HG03439 (cell line): Measurements from ENCODE around the gene KDM4C.
A peak's percentile ranks its signal among the peaks of the same experiment; 100 is the strongest.

Experiments
- ATAC-seq: cut with Tn5 transposase; IDR thresholded peaks from one replicate; pipeline ENCODE4 v1.9.1; 2021; ENCODE audit warnings: mild to moderate bottlenecking, moderate library complexity; ENCODE audit not compliant: unreplicated experiment

KDM4C gene

DNA sequence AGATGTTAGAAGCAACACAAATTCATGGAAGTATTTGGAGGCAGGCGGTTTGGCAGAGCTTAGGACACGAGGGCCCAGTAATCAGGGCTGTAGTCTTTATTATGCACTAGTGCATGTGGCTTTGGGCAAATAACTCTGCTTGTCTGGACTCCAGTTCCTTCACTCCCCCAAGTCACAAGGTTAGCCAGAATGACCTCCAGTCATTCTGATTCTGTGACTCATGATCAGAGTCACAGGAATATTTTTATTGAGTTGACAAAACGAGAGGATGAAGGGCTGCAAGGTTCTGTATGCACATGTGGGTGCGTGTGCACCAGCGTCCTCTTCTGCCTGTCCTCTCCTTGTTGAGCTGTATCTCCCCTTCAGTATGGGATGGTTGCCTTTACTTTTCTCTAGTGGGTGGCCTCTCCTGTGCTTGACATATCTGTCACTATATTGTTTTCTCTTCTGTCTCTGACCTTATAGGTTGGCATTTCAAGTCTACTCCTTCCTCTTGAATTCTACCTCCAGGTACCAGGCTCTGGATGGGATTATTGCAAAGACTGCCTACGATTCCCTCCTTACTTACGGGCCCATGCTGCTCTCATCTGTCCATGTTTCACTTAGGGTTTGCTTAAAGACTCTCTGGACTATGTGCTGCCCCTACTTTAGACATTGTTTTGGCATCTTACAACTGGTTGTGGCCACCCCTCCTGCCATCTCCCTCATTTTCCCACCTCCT, 94.6 kb downstream of the KDM4C start:
- ATAC-seq: no peak

DNA sequence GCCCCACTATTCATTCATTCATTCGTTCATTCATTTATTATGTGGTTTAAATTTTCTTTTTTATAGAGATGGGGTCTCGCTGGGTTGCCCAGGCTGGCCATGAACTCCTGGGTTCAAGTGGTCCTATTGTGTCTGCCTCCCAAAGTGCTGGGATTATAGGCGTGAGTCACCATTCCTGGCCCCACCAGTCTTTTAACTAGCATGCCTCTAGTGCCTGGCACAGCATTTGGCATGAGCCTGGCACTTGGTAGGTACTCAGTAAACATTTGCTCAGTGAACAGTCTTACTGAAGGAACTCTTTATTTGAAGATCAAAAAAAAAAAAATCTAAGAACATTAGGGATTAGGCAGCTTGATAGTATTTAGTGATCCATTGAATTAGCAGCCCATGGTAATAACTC, 98.1 kb downstream of the KDM4C start:
- no peak for ATAC-seq

DNA sequence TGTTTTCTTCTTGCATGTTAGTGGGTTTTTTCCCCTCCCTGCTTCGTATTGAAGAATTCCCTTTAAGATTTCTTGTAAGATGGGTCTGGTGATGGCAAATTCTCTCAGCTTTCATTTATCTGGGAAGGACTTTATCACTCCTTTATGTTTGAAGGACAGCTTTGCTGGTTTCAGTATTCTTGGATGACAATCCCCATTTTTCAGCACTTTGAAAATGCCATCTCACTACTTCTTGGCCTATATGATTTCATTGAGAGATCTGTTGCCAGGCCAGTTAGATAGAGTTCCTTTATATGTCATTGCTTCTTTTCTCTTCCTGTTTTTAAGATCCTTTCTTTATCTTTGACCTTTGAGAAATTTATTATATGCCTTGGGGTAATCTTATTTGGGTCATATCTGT, 106.3 kb downstream of the KDM4C start:
- ATAC-seq: no peak

DNA sequence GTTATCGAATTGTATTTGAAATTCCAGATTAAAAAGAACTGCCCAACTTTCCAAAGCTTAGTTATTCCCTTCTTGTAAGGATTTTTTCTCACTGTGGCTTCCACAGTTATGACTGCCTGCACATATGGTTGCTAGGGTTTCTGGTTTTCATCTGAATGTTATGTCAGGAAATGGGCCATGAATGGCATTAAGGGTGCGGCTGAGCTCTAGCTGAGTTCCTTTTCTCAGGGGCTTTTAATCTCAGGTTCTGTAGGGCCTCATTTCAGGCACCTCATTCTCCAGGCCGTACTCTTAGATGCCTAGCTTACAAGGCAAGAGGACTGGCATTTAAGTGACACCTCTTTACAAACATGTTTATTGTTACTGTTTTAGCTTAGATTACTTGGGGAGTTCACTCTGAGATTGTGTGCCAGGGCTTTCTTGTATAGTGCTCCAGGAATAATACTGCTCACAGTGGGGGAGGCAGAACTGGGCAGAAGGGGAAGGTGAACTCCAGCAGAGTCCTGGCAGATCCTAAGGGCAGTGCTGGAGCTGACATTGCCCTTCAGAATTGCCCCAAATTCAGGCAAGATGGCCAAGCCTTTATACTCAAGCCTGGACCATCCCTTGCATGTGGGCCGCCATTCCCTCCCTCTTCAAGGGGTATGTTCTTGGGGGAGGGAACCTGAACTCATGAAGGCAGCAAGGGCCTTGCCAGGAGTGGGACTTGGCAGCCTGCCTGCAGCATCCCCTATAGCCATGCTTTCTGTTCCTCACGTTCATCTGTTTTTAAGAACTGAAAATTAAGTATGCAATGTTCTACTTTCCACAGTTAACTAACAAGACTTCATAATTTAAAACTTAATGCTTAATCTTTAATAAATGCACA, 111.5 kb downstream of the KDM4C start:
- no peak for ATAC-seq

DNA sequence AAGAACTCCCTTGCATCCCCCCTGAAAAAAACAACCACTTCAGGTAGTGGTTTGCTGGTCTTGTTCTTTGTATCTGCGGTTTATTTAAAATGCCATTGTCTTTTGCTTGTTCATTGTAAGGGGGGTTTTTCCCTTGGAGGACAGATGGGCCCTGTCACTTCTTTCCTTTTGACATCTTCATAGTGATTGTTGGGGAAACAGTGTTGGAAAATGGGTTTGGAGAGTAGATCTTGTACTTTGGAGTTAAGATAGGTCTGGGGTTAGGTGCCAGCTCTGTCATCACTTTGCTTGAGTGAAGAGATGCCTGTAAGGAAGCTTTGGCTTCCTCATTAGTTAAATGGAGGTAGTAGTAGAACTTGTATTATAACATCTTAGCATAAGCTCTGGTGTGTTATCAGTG, 112.4 kb downstream of the KDM4C start:
- no peak for ATAC-seq

DNA sequence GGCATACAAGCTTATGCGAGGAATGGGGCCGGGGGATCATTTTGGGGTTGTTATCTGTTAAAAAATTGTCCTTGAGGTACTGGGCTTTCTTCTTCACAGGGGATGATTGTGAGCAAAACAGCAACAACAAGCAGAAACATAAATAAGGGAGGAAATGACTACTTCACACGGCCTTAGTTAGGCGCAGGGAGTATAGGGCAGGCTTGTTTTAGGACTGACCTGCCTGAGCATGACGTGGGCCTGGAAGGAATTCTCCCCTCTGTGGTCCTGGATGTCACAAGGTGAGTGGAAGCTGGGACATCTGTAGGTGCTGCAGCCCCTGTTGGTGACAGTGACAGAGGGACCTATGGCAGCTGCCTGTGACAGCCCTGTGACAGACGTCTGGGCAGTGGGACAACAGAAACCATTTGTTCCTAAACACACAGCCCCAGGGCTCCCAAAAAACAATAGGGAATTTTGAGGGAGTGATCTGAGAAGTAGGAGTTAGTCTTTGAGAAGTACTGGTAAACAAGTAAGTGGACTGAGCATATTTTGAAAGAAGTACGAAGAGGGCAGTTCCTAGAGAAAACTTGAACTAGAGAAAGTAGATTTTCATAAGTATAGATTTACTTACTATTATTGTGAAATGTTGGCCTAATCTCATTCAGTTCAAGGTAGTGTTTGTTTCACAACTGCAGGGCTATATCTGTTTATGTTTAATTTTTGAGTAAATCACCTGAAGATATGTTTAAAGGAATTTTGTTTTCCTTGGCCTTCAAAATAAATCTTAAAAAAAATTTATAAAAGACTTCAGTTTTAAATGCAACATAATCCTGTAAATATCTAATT, 113.1 kb downstream of the KDM4C start:
- no peak for ATAC-seq

DNA sequence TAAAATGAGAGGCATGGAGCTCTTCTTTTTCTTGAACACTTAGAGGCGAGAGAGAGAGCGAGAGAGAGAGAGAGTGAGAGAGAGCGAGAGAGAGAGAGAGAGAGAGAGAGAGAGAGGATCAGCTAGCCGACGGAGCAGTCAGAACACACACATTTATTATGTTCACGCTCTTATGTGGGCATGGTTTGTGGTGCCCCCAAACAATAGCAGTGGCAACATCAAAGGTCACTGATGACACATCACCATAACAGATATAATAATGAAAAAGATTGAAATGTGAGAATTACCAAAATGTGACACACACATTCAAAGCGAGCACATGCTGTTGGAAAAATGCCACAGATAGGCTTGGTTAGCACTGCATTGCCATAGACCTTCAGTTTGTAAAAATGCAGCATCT, 116.1 kb downstream of the KDM4C start:
- no peak for ATAC-seq

DNA sequence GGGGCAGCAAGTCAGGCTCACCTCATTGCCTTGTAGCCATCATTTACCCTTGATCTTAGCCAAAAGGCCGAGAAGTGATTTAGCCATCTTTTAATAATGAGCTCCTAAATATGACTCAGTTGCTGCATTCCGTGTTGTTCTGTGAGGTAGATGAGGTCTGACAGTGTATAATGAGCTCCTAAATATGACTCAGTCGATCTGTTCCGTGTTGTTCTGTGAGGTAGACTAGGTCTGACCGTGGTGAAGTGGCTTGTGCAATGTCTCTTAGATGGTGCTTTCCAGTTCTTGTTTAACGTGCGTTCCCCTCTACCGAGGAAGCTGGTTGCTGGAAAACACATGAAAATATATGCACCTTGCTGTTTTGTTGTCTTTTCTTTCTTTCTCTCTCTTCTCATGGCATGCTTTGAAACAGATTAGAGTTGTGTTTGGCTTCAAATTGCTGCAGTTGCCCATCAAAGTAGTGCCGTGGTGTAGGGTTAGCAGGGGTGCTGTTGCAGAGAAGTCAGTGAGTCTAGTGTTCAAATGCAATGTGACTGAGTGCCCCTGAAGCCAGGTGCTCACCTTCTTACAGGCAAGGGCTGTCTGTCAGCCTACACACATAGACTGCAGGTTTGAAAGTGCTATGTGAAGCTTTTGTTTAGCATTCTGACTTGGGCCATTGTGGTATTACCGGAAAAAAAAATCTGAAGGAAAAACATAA, 118.6 kb downstream of the KDM4C start:
- no peak for ATAC-seq

DNA sequence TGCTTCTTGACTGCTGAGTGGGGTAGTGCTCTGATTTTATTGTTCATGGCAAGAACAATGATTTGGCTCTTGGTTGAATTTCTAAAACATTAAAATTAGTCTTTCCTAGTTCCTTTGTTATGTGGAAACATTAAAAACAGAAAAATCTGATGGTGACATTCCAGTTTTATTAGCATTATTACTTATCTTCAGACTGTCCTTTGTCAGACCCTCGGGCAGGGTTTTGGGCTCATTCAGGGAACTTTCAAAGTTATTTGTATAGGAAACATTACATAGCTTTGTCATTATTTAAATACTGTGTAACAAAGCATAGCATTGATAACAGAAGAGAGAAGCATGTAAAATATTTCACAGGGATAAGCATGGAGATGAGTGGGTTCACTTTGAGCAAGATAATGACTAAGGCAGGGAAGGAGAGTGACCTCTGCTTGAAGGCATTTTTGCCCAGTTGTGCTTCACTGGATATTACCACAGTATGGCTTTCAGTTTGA, 119.9 kb downstream of the KDM4C start:
- ATAC-seq: no peak

DNA sequence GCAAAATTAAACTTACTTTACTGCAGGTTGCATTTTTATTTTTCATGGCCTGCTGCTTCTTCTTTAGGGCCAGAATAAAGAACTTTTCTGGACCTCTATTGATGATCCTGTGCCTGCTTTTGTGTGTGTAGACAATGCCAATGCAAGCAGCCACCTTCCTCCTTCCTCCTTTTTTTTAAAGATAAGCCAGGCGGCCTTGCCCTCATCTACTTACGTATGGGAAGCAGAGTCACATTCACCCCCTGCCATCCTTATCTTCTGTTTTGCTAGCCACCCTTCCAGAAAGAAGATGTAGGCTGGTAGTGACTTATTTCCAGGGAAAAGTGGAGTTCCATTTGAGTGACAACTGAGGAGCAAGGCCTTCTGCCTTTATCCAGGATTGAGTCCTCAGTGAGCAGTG, 122.9 kb downstream of the KDM4C start:
- no peak for ATAC-seq

DNA sequence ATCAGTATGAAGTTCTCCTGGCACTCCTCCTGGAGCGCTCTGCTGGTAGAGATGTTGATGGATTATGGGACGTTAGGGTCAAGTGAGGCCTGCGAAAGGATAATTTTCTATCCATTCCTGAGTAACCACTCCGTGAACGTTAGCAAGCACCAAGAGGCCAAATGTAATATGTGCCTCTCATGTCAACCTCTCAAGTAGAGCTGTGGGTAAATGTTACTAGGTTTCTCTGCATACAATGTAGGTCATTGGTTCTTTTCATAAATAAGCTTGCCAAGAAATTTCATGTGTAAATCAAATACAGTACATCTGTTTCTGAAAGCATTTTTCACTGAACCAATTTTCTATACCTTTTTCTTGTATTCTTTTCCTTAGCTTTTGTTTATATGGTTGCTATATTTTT, 126.3 kb downstream of the KDM4C start:
- ATAC-seq: no peak

DNA sequence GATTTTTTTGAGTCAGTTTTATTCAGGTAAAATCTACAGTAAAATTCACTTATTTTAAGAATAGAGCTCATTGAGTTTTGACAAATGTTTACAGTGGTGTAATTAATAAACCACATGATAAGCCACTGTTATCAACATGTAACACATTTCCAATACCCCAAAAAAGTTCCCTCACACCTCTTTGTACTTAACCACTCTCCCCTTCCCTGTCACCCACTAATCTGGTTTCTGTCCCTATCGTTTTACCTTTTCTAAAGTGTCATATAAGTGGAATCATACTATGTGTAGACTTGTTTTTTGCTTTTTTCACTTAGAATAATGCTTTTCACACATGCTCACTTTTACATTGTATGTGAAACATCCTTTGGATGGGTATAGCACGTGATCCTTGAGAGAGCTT, 127.2 kb downstream of the KDM4C start:
- ATAC-seq: no peak

DNA sequence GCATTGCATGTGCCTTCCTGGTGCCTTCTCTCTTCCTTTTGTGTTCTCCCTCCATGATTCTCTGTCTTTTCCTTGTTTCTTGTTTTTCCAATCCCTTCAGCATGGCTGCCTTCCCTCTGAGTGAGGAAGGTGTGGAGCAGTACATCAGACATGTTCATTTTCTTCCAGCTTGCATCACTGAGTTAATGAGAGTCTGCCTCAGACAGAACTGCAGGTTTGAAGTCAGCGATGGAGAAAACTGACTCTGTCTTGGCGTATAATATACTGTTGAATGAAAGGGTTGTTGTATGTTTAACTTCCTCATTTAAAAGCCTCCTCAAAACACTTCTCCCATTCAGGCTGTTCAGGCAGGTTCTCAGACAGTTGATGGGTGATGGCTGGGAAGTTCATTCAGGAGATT, 129.3 kb downstream of the KDM4C start:
- no peak for ATAC-seq

DNA sequence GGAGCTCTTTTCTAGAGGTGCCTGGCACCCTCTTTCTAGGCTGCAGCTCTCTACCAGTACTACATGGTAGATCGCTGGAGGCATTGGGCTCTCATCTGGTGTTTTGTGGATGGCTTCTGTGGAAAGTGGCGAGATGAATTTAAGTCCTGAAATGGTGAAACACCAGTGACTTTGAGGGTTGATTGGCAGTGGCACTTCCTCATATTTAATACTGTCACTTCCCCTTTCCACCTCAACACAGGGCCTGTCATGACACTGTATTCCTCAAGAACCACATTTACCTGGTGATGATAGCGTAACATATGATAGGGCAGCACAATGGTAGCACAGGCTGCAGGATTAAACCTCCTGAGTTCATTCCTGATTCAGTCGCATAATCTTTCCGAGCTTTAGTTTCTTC, 132.1 kb downstream of the KDM4C start:
- no peak for ATAC-seq

DNA sequence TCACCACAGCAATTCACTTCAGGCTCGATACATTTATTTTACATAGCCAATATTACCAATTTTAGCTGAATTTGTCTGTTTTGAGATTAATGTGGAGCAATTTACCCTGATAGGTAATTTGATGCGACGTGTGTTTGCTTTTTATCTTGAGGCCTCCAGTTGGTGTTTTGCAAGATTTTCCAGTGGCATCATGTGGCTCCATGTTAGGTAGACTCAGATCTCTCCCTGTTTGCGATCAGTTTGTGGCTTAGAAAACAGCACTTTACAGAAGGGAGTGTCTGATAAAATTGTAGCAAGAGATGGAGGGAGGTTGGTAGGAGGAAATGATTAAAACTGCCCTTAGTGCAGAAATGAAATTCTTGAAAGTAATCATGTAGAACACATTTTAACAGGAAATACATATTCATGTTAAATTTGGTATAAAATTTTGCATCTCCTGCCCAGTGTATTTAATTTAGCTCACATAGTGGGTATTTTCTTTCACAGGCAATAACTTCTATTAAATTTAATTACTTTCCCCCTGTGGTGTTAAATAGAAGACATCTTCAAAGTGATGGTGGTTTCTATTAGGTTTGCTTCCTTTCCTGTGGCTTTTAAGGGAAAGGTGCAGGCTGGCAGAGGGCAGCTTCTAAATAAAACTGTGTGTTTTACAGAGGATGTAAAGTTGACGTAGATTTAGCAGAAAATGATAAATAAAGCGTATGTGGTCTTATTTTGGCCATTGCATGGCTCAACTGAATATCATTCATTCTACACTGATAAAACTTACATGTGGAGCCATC, 135.8 kb downstream of the KDM4C start:
- ATAC-seq: peak; percentile 27

DNA sequence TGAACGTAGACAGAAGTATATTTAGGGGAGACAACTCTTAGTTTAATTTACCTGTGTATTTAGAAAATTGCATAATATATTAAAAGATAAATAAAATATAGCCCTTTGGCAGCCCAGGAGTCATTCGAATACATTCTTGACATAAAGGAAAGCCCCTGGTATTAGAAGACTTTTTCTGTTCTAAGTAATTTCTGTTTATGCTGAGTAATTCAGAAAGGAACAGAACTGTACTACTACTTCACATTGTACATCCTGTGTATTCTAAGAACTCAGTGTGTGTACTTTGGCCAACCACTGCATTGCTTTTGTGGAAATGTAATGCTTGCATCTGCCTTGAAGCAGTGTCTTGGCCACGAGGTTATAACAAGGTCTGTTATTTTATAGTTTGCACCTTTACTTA, 136.4 kb downstream of the KDM4C start:
- ATAC-seq: peak; percentile 96

DNA sequence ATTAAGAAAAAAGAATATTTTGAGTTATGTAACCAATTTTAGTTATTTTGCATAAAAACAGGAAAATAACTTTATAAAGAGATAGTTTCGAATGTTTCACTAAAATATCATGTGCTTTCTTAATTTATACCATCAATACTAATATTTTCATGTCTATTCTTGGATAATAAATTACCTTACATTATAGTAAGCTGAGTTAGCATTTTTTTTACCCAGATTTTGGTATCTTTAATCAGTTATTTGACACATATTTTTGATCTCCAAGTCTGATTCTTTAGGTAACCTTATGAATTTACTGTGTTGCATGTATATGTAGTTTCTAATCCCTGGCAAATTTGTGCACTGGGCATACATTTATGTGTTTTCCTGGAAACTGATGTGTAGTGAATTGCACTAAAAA, 138.0 kb downstream of the KDM4C start:
- ATAC-seq: no peak

DNA sequence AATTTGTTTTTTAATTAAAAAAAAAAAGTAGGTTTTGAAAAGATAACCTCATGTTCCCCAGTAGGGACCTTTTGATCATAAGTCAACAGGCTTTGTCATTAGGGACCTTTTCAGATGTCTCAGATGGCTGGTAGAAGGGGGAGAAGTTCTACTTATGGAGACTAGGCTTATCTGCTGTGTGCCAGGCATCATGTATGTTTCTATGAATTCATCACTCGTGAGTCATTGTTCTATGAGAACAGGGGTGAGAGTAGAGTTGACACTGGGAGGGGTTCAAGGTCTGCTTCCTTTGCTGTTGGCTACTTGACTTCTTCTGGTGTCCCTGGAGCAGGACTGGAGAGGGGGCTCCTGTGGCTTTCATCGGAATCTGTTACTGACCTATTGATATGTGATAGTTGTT, 138.8 kb downstream of the KDM4C start:
- ATAC-seq: no peak

DNA sequence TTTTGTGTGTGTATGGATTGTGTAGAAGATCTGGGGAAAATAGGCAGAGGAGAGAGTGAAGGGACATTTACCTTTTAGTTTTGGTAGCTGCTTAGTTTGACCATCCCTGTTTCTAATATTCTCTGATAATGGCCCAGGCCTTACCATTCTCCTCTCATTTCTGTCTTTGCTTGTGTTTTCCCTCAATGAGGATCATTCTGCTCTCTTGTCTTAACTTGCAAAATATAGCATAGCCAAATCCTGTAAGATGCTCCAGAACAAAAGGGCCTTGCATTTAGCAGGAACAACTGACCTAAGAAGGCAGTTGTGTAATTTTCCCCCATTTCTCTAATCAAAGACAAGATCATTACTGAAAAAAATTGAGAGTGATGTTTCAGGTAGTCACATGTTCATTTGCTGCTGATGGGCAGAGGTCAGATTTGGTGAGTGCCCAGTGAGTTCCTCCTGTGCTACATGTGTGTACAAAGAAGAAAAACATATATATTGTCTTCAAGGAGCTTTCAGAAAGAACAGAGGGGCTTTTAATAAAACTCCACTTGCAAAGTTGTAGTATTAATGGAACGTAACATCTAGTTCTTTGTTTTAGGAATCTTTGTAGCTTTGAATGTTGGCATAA, 139.5 kb downstream of the KDM4C start:
- no peak for ATAC-seq

DNA sequence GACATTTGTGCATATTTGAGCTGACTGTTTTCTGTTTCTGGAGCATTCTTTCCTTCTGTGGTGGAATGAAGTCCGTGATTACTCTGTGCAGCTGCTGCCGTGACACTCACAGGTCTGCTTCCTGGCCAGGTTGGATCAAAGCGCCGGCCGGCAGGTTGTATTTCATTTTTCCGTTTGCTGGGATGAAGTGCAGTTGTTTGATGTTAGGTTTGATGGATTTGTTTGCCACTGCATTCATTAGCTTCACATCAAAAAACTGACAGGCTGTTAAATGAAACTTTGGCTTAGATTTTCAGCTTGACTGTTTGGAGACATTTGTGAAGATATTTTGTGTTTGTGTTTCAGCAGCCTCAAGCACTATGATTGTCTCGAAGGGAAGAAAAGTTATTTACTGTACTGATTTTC, 140.1 kb downstream of the KDM4C start:
- no peak for ATAC-seq
